ENCODE data around the gene GLO1. TPM values are rescaled to one million over a fixed set of nuclear protein-coding genes. Genes with fewer than 3 reads are reported as not detected.
"Not testable (repeated sequence)": the region's sequence is repeated elsewhere in the genome, so short reads cannot be mapped to it uniquely, and the experiment has no call there.

The GLO1 gene
- polyA plus RNA-seq, 3 donors from 2014 or later, result 87.1 to 186 (median 128) TPM

DNA sequence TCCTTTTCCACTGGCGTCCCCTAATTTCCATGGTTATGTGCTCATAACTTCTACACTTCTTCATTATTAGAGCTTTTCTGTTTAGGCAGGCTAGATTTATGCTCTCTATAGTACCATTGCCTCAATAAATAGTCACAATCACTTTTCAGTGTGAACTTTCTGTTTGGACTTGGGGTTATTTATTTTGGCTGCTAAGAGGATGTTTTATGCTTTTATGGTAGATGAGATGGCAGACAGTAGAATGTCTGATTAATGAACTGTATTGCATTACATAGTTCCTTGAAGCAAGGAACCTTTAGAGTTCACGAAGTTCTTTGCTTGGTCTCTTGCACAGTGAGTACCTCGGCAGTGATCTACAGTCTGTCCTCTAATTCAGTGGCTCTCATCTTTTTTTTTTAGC is 19.1 kb upstream of the GLO1 start:
- H3K27me3 Mint-ChIP-seq (ENCODE audit: low read depth in 3 of 3), result peaks cover 0 to 15% (median 4%) of the 10 kb centered on the region in 3 donors
- no peak for DNase-seq

GRCh38 chr6:38720295-38720694 is 17.4 kb upstream of the GLO1 start:
- Mint-ChIP-seq H3K36me3 (peaks cover 0 to 4% (median 0%) of the 10 kb centered on the region in 3 donors), H3K27me3 (ENCODE audit: low read depth in 3 of 3) (peaks cover 6 to 21% (median 10%) of the 10 kb centered on the region in 3 donors), H3K4me3 (no peak overlapping the region), H3K4me1 (peaks cover 3% of the 10 kb centered on the region in 2 donors), H3K9me3 (peaks cover 0 to 7% (median 0%) of the 10 kb centered on the region in 6 donors), H3K27ac (no peak overlapping the region)
- DNase-seq, result no peak

More for the DNA sequence above, 19.1 kb upstream of the GLO1 start:
- Mint-ChIP-seq H3K4me1 (peaks cover 6 to 11% of the 10 kb centered on the region in 2 donors), H3K9me3 (peaks cover 0 to 7% (median 0%) of the 10 kb centered on the region in 6 donors), H3K27ac (no peak overlapping the region), H3K36me3 (peaks cover 0 to 3% (median 0%) of the 10 kb centered on the region in 3 donors), H3K4me3 (no peak overlapping the region)

- Mint-ChIP-seq H3K27me3 (ENCODE audit: low read depth in 3 of 3) (peaks cover 6 to 21% (median 10%) of the 10 kb centered on the region in 3 donors), H3K27ac (no peak overlapping the region), H3K9me3 (peaks cover 0 to 7% (median 0%) of the 10 kb centered on the region in 6 donors), H3K36me3 (peaks cover 0 to 4% (median 0%) of the 10 kb centered on the region in 3 donors), H3K4me1 (peaks cover 6 to 8% of the 10 kb centered on the region in 2 donors), H3K4me3 (no peak overlapping the region)
- DNase-seq, result no peak
Measured at GRCh38 chr6:38719358-38719757, 16.4 kb upstream of the GLO1 start.

DNA sequence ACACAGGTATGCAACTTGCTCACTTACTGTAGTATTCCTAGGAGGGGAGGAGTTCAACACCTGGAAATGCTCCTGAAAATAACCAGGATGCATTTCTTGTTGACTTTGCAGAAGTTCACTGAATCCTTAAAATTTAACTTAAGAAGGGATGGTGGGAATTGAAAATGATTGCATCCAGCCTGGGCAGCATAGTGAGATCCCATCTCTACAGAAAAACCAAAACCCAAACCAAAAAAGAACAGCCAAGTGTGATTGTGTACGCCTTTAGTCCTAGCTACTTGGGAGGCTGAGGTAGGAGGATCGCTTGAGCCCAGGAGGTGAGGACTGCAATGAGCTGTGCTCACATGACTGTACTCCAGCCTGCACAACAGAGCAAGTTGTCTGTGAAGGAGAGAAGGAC is 13.9 kb upstream of the GLO1 start:
- no peak overlapping the region for H3K27ac Mint-ChIP-seq
- H3K4me3 Mint-ChIP-seq, result no peak overlapping the region

GRCh38 chr6:38715016-38715689 is 12.2 kb upstream of the GLO1 start, which contains the start of gene DNAH8:
TSS of gene DNAH8 (plus strand) at chr6:38715311. CDS start at chr6:38722810, 7,499 bp downstream.
- peaks cover 19 to 23% of the 10 kb centered on the region in 2 donors for H3K4me1 Mint-ChIP-seq
- H3K9me3 Mint-ChIP-seq, result peaks cover 0 to 4% (median 0%) of the 10 kb centered on the region in 6 donors
- H3K4me3 Mint-ChIP-seq, result peak within 1 kb of the TSS; percentile 63 to 88 (median 78)
- H3K36me3 Mint-ChIP-seq, result peaks cover 0 to 4% (median 0%) of the 10 kb centered on the region in 3 donors
- peaks cover 7 to 14% (median 10%) of the 10 kb centered on the region in 3 donors for H3K27me3 Mint-ChIP-seq (ENCODE audit: low read depth in 3 of 3)
- H3K27ac Mint-ChIP-seq, result peak within 1 kb of the TSS in 5 of 6 donors; percentile 33 to 91 (median 61)
- DNase-seq, result peak; percentile 14 to 46 (median 16)

More for the DNA sequence above, 13.9 kb upstream of the GLO1 start:
- DNase-seq, result no peak
- Mint-ChIP-seq H3K36me3 (peaks cover 0 to 4% (median 0%) of the 10 kb centered on the region in 3 donors), H3K27me3 (ENCODE audit: low read depth in 3 of 3) (peaks cover 6 to 21% (median 10%) of the 10 kb centered on the region in 3 donors), H3K4me1 (peaks cover 19 to 23% of the 10 kb centered on the region in 2 donors), H3K9me3 (peaks cover 0 to 7% (median 0%) of the 10 kb centered on the region in 6 donors)

DNA sequence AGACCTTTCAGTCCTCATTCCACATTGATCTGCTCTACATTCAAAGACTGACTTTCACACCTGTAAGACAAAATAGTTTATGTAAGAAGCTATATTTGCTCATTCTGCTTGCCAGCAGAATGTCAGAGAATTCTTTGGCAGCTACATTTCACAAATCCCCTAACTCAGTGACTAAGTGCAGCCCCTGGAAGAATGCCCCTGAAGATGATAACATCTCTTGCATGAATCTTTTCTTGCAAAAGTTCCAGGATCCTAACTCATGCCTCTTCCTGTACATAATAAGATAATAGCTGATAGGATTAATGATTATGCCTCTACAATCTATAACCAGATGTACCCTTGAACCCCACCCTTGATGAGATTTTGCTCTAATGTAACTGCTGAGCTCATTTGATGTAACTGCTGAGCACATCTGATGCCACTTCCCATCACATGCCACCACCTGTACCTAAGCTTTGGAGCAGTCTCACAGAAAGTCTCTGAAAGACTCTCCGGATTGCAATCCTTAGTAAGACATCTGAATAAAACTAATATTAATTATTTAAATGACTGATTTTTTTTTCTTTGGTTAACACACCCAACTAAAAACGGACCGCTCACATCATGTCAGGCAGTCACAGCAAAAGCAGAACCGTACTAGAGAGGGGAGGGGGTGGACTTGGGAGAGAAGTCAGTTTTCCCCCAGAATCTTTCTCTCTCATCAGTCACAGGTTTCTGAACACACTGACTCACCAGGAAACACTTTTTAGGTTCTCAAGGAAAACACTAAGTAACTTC is 11.5 kb upstream of the GLO1 start:
- Mint-ChIP-seq H3K27me3 (ENCODE audit: low read depth in 3 of 3) (peaks cover 8 to 14% (median 10%) of the 10 kb centered on the region in 3 donors), H3K4me1 (peaks cover 19 to 23% of the 10 kb centered on the region in 2 donors), H3K36me3 (peaks cover 0 to 4% (median 0%) of the 10 kb centered on the region in 3 donors), H3K27ac (peak overlapping the region in 5 of 6 donors; percentile 33 to 91 (median 61)), H3K9me3 (peaks cover 0 to 4% (median 0%) of the 10 kb centered on the region in 6 donors), H3K4me3 (peak overlapping the region; percentile 49 to 80 (median 68))
- DNase-seq, result no peak

- Mint-ChIP-seq H3K27me3 (ENCODE audit: low read depth in 3 of 3) (peaks cover 7 to 11% (median 8%) of the 10 kb centered on the region in 3 donors), H3K4me1 (peaks cover 19 to 23% of the 10 kb centered on the region in 2 donors), H3K27ac (peak overlapping the region; percentile 61 to 91 (median 84)), H3K9me3 (peaks cover 0 to under 1% (median 0%) of the 10 kb centered on the region in 6 donors), H3K4me3 (peak overlapping the region; percentile 49 to 80 (median 68)), H3K36me3 (peaks cover 0 to 4% (median 0%) of the 10 kb centered on the region in 3 donors)
- peak; percentile 43 to 64 (median 46) for DNase-seq
Measured at GRCh38 chr6:38713812-38714211, 10.9 kb upstream of the GLO1 start.

GRCh38 chr6:38708496-38708895 is 5.6 kb upstream of the GLO1 start:
- Mint-ChIP-seq H3K4me3 (no peak overlapping the region), H3K27ac (no peak overlapping the region), H3K4me1 (peaks cover 3 to 8% of the 10 kb centered on the region in 2 donors), H3K27me3 (ENCODE audit: low read depth in 3 of 3) (peaks cover 6 to 11% (median 8%) of the 10 kb centered on the region in 3 donors), H3K36me3 (peaks cover 0 to 3% (median 0%) of the 10 kb centered on the region in 3 donors), H3K9me3 (no peaks in the 10 kb centered on the region)
- DNase-seq, result no peak

DNA sequence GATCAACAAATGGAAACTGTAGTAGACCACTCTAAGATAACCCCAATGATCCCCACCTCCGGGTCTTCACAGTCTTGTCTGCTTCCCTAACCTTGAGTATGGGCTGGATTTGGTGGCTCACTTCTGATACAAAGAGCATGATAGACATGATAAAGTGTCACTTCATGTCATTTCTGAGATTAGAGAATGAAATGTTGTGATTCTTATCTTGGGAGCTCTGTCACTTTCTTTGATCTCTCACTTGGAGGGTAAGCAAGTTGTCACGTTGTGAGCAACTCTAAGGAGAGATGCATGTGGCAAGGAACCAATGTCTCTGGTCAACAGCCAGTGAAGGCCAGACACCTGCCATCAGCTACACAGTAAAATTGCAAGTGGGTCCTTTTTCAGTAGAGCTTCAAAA is 3.0 kb upstream of the GLO1 start:
- Mint-ChIP-seq H3K4me1 (peaks cover 16 to 26% of the 10 kb centered on the region in 2 donors), H3K4me3 (no peak overlapping the region), H3K36me3 (peaks cover 0 to 3% (median 0%) of the 10 kb centered on the region in 3 donors), H3K27me3 (ENCODE audit: low read depth in 3 of 3) (peaks cover 10 to 12% (median 11%) of the 10 kb centered on the region in 3 donors), H3K27ac (no peak overlapping the region), H3K9me3 (no peaks in the 10 kb centered on the region)
- no peak for DNase-seq

- DNase-seq, result no peak
- H3K4me3 Mint-ChIP-seq, result no peak overlapping the region
- H3K27ac Mint-ChIP-seq, result no peak overlapping the region
- peaks cover 9 to 10% (median 9%) of the 10 kb centered on the region in 3 donors for H3K27me3 Mint-ChIP-seq (ENCODE audit: low read depth in 3 of 3)
- H3K4me1 Mint-ChIP-seq, result peaks cover 23 to 35% of the 10 kb centered on the region in 2 donors
- H3K36me3 Mint-ChIP-seq, result peaks cover 8 to 15% (median 9%) of the 10 kb centered on the region in 3 donors
- peaks cover 3 to 10% (median 8%) of the 10 kb centered on the region in 6 donors for H3K9me3 Mint-ChIP-seq
Measured at GRCh38 chr6:38703949-38704590, 1.1 kb upstream of the GLO1 start.

DNA sequence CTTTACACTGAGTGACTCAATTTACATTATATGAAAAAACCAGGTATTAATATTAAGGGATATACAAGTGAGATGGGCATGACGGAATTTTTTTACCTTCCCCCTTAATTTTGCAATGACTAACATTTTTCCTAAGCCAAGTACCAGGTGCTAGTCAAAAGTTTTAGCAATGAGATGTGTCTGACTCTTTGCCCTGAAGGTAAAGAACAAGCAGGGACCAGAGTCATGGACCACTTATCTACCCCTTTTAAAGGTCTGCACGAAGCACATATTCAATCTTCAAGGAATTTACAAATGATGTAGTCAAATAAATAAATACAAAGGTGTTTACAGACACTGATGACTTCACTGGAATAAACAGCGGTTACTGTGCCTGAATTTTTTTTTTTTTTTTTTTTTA is 1.4 kb downstream of the GLO1 start:
- Mint-ChIP-seq H3K4me3 (peak overlapping the region; percentile 40 to 94 (median 90)), H3K4me1 (peaks cover 32 to 50% of the 10 kb centered on the region in 2 donors), H3K9me3 (peaks cover 3 to 11% (median 8%) of the 10 kb centered on the region in 6 donors), H3K27ac (peak overlapping the region in 2 of 6 donors; percentile 26 to 44), H3K36me3 (peaks cover 8 to 19% (median 14%) of the 10 kb centered on the region in 3 donors), H3K27me3 (ENCODE audit: low read depth in 3 of 3) (peaks cover 5 to 9% (median 8%) of the 10 kb centered on the region in 3 donors)
- DNase-seq, result no peak

GRCh38 chr6:38699702-38700101 is 3.2 kb downstream of the GLO1 start:
- not testable (repeated sequence) for H3K27ac Mint-ChIP-seq; H3K4me3 Mint-ChIP-seq; DNase-seq; H3K27me3 Mint-ChIP-seq (ENCODE audit: low read depth in 3 of 3)
- Mint-ChIP-seq H3K36me3 (peaks cover 8 to 16% (median 14%) of the 10 kb centered on the region in 3 donors), H3K4me1 (peaks cover 32 to 50% of the 10 kb centered on the region in 2 donors), H3K9me3 (peaks cover 3 to 11% (median 8%) of the 10 kb centered on the region in 6 donors)

GRCh38 chr6:38697846-38698245 is 5.1 kb downstream of the GLO1 start:
- Mint-ChIP-seq H3K9me3 (peaks cover 3 to 11% (median 8%) of the 10 kb centered on the region in 6 donors), H3K4me1 (peaks cover 27 to 43% of the 10 kb centered on the region in 2 donors), H3K27me3 (ENCODE audit: low read depth in 3 of 3) (peaks cover 0 to 4% (median 3%) of the 10 kb centered on the region in 3 donors), H3K27ac (peak overlapping the region in 2 of 6 donors; percentile 31 to 70), H3K4me3 (no peak overlapping the region), H3K36me3 (peaks cover 8 to 16% (median 14%) of the 10 kb centered on the region in 3 donors)
- DNase-seq, result no peak
